Lower lobe of right lung (tissue), 2 donors: ENCODE results near the gene INSL3. TPM values are rescaled to one million over a fixed set of nuclear protein-coding genes. Genes with fewer than 3 reads are reported as not detected.

Source experiments
- ATAC-seq, 2 donors: fragments of 200-7000 bp; cut with Tn5 transposase; one replicate each; pipeline ENCODE4 v1.9.1; 2020 to 2022; ENCODE audit warnings: mild to moderate bottlenecking in 2 of 2, moderate library complexity in 2 of 2
- DNase-seq: peaks from one replicate; pipeline ENCODE4 v3.0.0-alpha.2; 2020
- H3K27ac ChIP-seq: fragments of 200-600 bp; one replicate; pipeline ENCODE4 v1.8.0; 2022
- H3K27me3 ChIP-seq: fragments of 200-600 bp; one replicate; pipeline ENCODE4 v1.8.0; 2022; ENCODE audit warnings: low read depth
- H3K36me3 ChIP-seq: fragments of 200-600 bp; one replicate; pipeline ENCODE4 v1.8.0; 2022; ENCODE audit warnings: mild to moderate bottlenecking
- H3K4me1 ChIP-seq: fragments of 200-600 bp; one replicate; pipeline ENCODE4 v1.8.0; 2022
- H3K4me3 ChIP-seq: fragments of 200-600 bp; one replicate; pipeline ENCODE4 v1.8.0; 2022; ENCODE audit warnings: mild to moderate bottlenecking
- H3K9me3 ChIP-seq: fragments of 200-600 bp; one replicate; pipeline ENCODE4 v1.8.0; 2022
- CTCF ChIP-seq: fragments of 200-600 bp; IDR thresholded peaks from one replicate; pipeline ENCODE4 v1.8.0; 2022; ENCODE audit warnings: antibody characterized with exemption, mild to moderate bottlenecking
- intact Hi-C: fragments of 100-400 bp; cut with DNase I; formaldehyde crosslinking; loops from one replicate; pipeline ENCODE4 v1.11.0; 2022
- total RNA-seq: library from RNA; stranded (reverse); fragmentation: NEBNext Ultra II Directional; extraction: Animal tissue kit (Norgen Biotek cat#: 25700); gene quantifications from one replicate; pipeline ENCODE4 v1.2.1, GENCODE V29; 2021
- donor health status: DM: no; HTN: yes; CAD: no; lungs with severe emphysema.

INSL3 gene
- total RNA-seq, 1 donor from 2014 or later: not detected

- peaks cover 29% of the 10 kb centered on the region for H3K4me1 ChIP-seq
- ATAC-seq (no peak), DNase-seq (no peak)
- H3K27me3 ChIP-seq: peaks cover 5% of the 10 kb centered on the region
- H3K27ac ChIP-seq: peak overlapping the region; percentile 86
- no peak overlapping the region for H3K4me3 ChIP-seq
- intact Hi-C loops: no loop called here
- H3K36me3 ChIP-seq: no peaks in the 10 kb centered on the region
- no peak for TF ChIP-seq CTCF
- H3K9me3 ChIP-seq: no peaks in the 10 kb centered on the region
Measured at GRCh38 chr19:17848595-17849292, 27.4 kb upstream of the INSL3 start.

- ATAC-seq (peak; percentile 57 to 66), DNase-seq (peak; percentile 65)
- H3K27me3 ChIP-seq: peaks cover 5% of the 10 kb centered on the region
- H3K36me3 ChIP-seq: peaks cover 7% of the 10 kb centered on the region
- peak within 1 kb of the TSS; percentile 86 for H3K27ac ChIP-seq
- peak within 1 kb of the TSS; percentile 59 for H3K4me3 ChIP-seq
- intact Hi-C loops: no loop called here
- H3K4me1 ChIP-seq: peaks cover 29% of the 10 kb centered on the region
- no peak for TF ChIP-seq CTCF
- H3K9me3 ChIP-seq: no peaks in the 10 kb centered on the region
Measured at GRCh38 chr19:17847538-17848366, 26.4 kb upstream of the INSL3 start, which contains the start of gene JAK3. Gene JAK3 (minus strand): TSS chr19:17847982. CDS start chr19:17844417, 3,565 bp downstream.

GRCh38 chr19:17846146-17846545, 24.8 kb upstream of the INSL3 start:
- intact Hi-C loops: no loop called here
- no peak for DNase-seq
- H3K27me3 ChIP-seq: peaks cover 5% of the 10 kb centered on the region
- peaks cover 14% of the 10 kb centered on the region for H3K36me3 ChIP-seq
- H3K27ac ChIP-seq: no peak overlapping the region
- peak overlapping the region; percentile 59 for H3K4me3 ChIP-seq
- ATAC-seq: no peak
- peaks cover 26% of the 10 kb centered on the region for H3K4me1 ChIP-seq
- H3K9me3 ChIP-seq: no peaks in the 10 kb centered on the region
- TF ChIP-seq CTCF: no peak

- no peaks in the 10 kb centered on the region for H3K9me3 ChIP-seq
- ATAC-seq: no peak
- no peak overlapping the region for H3K4me3 ChIP-seq
- intact Hi-C loops: no loop called here
- DNase-seq: no peak
- H3K27ac ChIP-seq: no peak overlapping the region
- H3K36me3 ChIP-seq: peaks cover 35% of the 10 kb centered on the region
- H3K4me1 ChIP-seq: peaks cover 22% of the 10 kb centered on the region
- H3K27me3 ChIP-seq: peaks cover 5% of the 10 kb centered on the region
- TF ChIP-seq CTCF: no peak
Measured at GRCh38 chr19:17843908-17844490, 22.7 kb upstream of the INSL3 start.

DNA sequence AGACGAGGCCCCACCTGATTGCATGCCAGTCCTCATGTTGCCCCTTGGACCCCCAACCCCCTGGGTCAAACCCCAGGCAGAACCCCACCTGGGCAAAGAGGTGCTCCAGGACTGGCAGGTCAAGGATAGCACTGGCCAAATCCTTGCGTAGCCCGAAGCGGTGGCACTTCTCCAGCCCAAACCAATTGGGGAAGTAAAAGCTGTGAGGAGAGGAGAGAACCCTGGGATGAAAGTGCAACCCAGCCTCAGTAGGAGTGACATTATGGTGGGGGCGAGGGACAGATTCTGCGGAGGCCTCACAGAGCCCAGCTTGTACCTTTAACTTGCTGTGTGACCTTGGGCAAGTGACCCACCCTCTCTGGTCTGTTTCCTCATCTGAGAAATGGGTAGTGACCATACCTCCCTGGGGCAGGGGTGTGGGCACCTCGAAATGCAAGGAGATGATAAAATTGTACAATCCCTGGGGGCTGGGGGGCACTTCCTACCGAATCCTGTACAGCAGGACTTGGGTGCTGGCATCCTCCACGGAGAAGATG, 22.0 kb upstream of the INSL3 start:
- DNase-seq: no peak
- Histone ChIP-seq H3K36me3 (peaks cover 41% of the 10 kb centered on the region), H3K4me1 (peaks cover 19% of the 10 kb centered on the region), H3K27ac (no peak overlapping the region), H3K27me3 (peaks cover 5% of the 10 kb centered on the region), H3K9me3 (no peaks in the 10 kb centered on the region), H3K4me3 (no peak overlapping the region)
- no peak for TF ChIP-seq CTCF
- no peak for ATAC-seq
- intact Hi-C loops: no loop called here
